ENCODE results near the gene ADGRE2.

DNA sequence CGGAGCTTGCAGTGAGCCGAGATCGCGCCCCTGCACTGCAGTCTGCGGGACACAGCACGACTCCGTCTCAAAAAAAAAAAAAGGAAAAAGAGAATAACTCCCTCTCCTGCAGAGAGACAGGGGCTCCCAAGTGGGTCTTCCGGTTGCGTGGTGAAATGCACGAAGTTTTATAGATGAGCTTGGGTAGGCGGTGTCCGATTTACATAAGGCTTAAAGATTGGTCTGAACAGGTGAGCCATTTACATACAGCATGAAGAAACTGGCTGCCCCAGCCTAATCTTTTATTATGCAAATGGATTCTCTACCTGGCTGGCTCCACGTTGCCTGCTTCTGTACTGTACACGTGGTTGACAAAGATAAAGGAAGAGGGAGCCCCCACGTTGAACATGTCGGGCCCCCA is 19.5 kb downstream of the ADGRE2 start:
- TF ChIP-seq, protein P1, sequence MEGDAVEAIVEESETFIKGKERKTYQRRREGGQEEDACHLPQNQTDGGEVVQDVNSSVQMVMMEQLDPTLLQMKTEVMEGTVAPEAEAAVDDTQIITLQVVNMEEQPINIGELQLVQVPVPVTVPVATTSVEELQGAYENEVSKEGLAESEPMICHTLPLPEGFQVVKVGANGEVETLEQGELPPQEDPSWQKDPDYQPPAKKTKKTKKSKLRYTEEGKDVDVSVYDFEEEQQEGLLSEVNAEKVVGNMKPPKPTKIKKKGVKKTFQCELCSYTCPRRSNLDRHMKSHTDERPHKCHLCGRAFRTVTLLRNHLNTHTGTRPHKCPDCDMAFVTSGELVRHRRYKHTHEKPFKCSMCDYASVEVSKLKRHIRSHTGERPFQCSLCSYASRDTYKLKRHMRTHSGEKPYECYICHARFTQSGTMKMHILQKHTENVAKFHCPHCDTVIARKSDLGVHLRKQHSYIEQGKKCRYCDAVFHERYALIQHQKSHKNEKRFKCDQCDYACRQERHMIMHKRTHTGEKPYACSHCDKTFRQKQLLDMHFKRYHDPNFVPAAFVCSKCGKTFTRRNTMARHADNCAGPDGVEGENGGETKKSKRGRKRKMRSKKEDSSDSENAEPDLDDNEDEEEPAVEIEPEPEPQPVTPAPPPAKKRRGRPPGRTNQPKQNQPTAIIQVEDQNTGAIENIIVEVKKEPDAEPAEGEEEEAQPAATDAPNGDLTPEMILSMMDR (IDR thresholded peaks at IDR 0.05): no peak
- TF ChIP-seq POLR2A (IDR thresholded peaks at IDR 0.05): no peak
